ELF-1 (cell line): ENCODE measurements around the gene PTPRN2.
"Not testable (repeated sequence)": the region's sequence is repeated elsewhere in the genome, so short reads cannot be mapped to it uniquely, and the experiment has no call there.

Experiments used
- DNase-seq: peaks from one replicate; pipeline ENCODE4 v3.0.0-alpha.2; 2016; ENCODE audit warnings: low read depth, low spot score

PTPRN2 gene

DNA sequence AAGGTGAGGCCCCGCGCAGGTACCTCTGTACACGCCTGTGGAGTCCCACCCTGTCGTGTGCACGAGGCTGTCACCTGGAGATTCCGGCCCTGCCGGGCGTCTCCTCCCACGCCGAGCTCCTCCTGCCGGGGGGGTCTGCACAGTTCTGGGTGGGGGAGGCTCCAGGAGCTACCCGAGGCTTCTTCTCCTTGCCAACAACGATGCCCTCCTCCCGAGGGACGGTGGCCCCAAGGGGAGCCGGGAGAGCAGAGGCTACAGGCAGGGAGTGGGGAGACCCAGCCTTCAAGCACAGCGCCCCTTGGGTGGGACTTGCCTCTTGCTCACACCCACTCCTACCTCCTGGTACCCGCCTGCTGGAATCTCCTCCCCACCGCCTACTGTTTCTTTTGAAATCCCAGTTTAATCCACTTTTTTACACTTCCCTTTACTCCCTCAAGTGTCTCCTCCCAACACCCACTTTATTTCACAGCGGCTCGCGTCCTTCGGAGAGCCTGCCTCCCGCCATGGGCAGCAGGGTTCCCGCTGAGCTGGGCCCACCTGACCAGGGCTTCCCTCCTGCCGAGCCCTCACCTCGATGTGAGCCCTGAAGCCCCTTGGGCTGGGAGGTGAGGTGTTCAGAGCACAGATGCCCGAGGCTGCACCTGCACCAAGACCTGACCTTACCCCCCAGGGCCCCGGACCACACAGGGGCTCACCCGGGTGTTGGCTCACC, 912.8 kb downstream of the PTPRN2 start:
- DNase-seq, result no peak

GRCh38 chr7:157674027-157674714, 913.5 kb downstream of the PTPRN2 start:
- no peak for DNase-seq

- DNase-seq, result no peak
These were observed 914.0 kb downstream of the PTPRN2 start for GRCh38 chr7:157673573-157673972.

GRCh38 chr7:157671358-157672255, 916.0 kb downstream of the PTPRN2 start:
- no peak for DNase-seq

DNA sequence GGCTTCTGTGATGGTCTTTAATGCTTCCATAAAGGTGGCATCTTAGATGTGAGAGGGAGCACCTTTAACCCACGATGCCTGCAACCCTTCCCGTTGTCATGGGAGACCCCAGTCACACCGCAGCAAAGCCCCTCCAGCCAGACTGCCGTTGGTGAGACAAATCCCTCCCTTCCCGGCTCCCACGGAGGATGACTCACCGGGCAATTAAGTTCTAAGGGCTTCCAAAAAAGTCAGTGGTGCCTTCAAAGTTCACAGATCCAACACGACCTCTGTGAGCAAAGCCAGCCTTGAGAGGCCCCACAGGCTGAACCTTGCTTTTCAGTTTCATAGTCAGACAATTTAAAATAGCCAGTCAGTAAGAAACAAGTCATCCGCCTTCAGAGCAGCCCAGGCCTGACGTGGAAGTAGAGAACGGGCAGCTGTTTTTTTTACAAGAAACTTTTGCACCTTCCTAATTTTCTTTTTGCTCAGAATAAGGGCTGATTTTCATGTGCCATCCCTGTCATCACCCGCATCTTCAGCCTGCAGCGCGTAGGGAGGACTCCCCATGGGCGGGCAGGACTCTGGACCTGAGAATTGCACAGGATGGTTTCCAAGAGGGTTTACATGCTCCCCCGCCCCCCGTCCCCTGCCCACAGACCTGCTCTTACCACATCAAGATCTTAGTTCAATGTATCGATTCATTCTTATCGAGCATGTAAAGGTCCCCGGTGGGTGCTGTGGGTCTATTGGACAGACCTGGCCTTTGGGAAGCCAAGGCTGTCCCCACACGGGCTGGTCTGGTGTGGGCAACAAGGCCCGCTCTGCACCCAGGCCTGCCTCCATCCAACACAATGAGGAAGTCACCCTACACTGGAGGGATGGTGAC, 916.9 kb downstream of the PTPRN2 start:
- DNase-seq, result peak; percentile 53

GRCh38 chr7:157669768-157670351, 917.8 kb downstream of the PTPRN2 start:
- DNase-seq, result no peak

GRCh38 chr7:157668884-157669767, 918.5 kb downstream of the PTPRN2 start:
- no peak for DNase-seq

GRCh38 chr7:157668221-157668883, 919.3 kb downstream of the PTPRN2 start:
- DNase-seq, result no peak

DNA sequence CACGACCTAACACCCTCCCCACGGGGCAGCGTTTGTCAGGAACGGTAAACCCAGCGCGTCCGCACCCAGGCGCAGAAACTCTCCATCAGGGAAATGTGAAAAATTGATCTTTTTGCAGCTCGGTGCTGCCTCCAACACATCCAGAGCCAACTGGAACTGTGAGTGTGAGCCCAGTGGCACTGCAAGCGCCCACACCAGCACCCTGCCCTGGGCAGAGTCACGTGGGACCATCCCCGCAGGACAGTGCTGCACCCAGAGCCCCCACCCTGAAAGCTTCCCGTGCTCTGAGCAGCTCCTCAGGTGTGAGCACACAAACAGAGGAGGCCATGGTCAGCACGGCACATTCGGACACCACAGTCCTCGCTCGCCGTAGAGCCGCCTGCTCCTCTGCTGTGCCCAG, 919.9 kb downstream of the PTPRN2 start:
- DNase-seq, result no peak

- no peak for DNase-seq
These were observed 920.4 kb downstream of the PTPRN2 start for GRCh38 chr7:157667261-157667660.

DNA sequence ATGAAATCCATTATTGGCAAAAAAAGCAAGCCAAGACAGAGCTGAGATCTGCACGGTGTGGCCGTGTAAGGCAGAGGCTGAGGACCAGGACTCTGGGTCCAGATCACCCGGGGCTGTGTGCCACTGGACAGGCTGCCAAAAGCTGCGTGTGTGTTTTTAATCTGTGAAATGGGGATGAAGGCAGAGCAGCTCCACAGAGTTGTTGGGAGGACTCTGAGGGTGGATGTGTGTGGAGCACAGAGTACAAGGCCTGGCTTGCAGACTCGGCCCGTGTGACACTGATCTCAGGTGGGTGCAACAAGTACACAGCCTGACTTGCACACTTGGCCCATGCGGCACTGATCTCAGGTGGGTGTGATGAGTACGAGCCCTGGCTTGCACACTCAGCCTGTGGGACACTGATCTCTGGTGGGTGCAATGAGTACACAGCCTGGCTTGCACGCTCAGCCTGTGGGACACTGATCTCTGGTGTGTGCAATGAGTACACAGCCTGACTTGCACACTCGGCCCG, 921.0 kb downstream of the PTPRN2 start:
- no peak for DNase-seq

- DNase-seq, result not testable (repeated sequence)
These were observed 922.0 kb downstream of the PTPRN2 start for GRCh38 chr7:157665634-157665988.

- DNase-seq, result no peak
These were observed 922.6 kb downstream of the PTPRN2 start for GRCh38 chr7:157664871-157665633.

DNA sequence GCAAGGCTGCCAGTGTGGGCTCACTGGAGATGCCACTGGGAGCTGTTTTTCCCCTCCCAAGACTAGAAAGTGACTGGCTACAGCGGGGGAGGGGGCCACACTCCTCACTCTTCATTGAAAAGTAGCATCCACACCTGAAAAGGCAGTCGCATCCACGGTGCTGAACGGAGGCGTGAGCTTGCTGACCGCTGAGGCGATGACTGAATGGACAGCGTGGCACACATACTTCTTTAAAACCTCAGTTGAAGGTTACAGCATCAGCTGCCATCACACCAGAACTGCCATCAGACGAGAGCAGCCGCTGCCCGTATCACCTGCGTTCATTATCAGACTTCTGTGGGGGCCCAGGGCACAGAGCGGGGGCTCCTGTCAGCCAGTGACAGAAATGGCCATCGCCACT, 923.6 kb downstream of the PTPRN2 start:
- no peak for DNase-seq

- no peak for DNase-seq
These were observed 924.5 kb downstream of the PTPRN2 start for GRCh38 chr7:157662981-157663716.

DNA sequence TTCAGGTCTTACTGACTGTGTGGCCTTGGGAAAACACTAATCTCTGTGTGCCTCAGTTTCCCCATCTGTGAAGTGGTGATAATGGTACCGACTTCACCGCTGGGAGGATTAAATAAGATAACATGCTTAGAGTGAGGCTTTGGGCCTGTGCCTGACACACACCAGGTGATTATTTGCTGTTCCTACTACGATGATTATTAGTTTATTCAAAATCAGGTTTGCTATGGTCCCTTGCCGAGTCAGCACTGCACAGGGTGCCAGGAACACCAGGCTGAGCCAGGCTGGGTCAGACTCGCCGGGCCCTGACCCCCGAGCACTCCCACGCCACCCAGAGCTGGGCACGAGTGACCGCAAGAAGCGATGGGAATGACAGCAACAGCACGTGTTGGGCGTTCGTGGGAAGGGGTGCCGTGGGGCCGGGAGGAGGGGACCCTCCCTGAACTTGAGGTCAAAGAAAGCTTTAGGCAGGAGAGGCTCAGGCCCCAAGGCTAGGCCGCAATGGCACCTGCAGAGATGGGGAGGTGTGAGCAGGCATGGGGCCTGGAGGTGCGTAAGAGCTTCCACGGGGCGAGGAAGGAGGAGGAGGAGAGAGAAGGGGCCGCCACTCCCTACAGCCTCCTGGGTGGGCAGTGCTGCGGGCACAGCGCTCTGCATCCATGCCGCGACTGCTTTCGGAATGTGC, 925.4 kb downstream of the PTPRN2 start:
- DNase-seq, result no peak

DNA sequence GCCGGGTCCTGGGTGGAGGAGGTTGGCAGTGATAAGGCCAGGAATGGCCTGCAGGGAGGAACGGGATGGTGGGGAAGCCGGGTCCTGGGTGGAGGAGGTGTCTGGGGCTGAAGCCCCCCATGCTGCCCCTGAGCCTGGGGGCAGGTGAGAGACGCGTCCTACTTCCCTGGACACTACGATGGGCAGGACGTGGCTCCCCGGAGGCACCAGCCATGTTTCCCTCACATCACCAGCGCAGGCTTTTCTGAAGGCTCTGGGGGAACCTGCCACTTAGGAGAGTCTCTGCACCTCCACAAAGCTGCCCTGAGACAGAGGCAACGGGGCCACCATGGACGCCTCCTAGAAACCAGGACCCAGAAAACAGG, 926.0 kb downstream of the PTPRN2 start:
- DNase-seq, result no peak
